Stomach (tissue), 4 donors: ENCODE data around the gene HAUS1.
"Not testable (repeated sequence)": the region's sequence is repeated elsewhere in the genome, so short reads cannot be mapped to it uniquely, and the experiment has no call there.

ENCODE experiments used
- POLR2AphosphoS5 ChIP-seq, 3 donors: sonication (generic); formaldehyde crosslinking; IDR thresholded peaks; one replicate each; pipeline ENCODE4 v1.6.1; 2016; ENCODE audit warnings: antibody characterized with exemption in 3 of 3
- TF ChIP-seq, protein P1 (sequence below), 7 experiments: fragments of 450-650 bp in 4 of 7; fragments of 200-600 bp in 3 of 7; sonication (generic) in 3 of 7; IDR thresholded peaks; one replicate each; pipeline ENCODE4 v1.5.1; 2016 to 2019; ENCODE audit warnings: antibody characterized with exemption in 7 of 7, control low read depth in 2 of 7, mild to moderate bottlenecking in 1 of 7

DNA sequence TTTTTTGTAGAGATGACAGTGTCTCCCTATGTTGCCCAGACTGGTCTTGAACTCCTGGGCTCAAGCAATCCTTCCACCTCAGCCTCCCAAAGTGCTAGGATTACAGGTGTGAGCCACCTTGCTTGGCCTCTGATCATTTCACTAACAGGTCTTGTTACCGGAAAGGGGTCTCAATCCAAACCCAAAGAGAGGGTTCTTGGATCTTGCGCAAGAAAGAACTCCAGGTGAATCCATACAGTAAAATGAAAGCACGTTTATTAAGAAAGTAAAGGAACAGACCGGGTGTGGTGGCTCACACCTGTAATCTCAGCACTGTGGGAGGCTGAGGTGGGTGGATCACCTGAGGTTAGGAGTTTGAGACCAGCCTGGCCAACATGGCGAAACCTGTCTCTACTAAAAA lies 56.7 kb downstream of the HAUS1 start:
- TF ChIP-seq, protein P1, sequence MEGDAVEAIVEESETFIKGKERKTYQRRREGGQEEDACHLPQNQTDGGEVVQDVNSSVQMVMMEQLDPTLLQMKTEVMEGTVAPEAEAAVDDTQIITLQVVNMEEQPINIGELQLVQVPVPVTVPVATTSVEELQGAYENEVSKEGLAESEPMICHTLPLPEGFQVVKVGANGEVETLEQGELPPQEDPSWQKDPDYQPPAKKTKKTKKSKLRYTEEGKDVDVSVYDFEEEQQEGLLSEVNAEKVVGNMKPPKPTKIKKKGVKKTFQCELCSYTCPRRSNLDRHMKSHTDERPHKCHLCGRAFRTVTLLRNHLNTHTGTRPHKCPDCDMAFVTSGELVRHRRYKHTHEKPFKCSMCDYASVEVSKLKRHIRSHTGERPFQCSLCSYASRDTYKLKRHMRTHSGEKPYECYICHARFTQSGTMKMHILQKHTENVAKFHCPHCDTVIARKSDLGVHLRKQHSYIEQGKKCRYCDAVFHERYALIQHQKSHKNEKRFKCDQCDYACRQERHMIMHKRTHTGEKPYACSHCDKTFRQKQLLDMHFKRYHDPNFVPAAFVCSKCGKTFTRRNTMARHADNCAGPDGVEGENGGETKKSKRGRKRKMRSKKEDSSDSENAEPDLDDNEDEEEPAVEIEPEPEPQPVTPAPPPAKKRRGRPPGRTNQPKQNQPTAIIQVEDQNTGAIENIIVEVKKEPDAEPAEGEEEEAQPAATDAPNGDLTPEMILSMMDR (IDR thresholded peaks at IDR 0.05), result not testable (repeated sequence)
- not testable (repeated sequence) for TF ChIP-seq POLR2AphosphoS5 (IDR thresholded peaks at IDR 0.05)
